K562 (cell line): ENCODE measurements around the gene TOMM22. TPM values are rescaled to one million over a fixed set of nuclear protein-coding genes. Genes with fewer than 3 reads are reported as not detected.
A peak's percentile ranks its signal among the peaks of the same experiment; 100 is the strongest.

ENCODE experiments used
- ATAC-seq: fragments of 200-7000 bp; cut with Tn5 transposase; 3 replicates; pipeline ENCODE4 v1.9.1; 2020; ENCODE audit warnings: moderate library complexity
- BruUV-seq: library from RNA; stranded (reverse); fragments of 400-500 nt; replicated peaks from 2 replicates; lab custom pipeline; 2021; lab: Mats Ljungman, UMichigan
- CTCF ChIA-PET: fragments of 300-600 bp; formaldehyde crosslinking; extraction: SDS; loops from one replicate; lab custom pipeline; 2021; ENCODE audit warnings: low intra/inter-chr PET ratio; lab: Yijun Ruan, JAX
- POLR2A ChIA-PET: fragments of 300-600, 350-650 bp; sonication (Branson Sonifier 250); formaldehyde crosslinking; extraction: SDS; loops from one replicate; lab custom pipeline; 2021; ENCODE audit warnings: antibody characterized with exemption, inconsistent platforms; lab: Yijun Ruan, JAX
- DNase-seq, 4 experiments: peaks; one replicate each; pipeline versions ENCODE4 v3.0.0 to v3.0.0-alpha.2; 2011 to 2018; ENCODE audit warnings: low spot score in 3 of 4, mixed read lengths in 3 of 4; ENCODE audit errors: extremely low read depth in 1 of 4
- FAIRE-seq: peaks from 2 replicates; lab custom pipeline; 2011; peaks lifted over from hg19 to GRCh38; lab: Jason Lieb, UNC
- H2AFZ ChIP-seq: 2 replicates; pipeline ENCODE4 v1.6.0; 2011; ENCODE audit warnings: low read depth, low read length, control low read depth, inconsistent platforms
- H3K27ac ChIP-seq: fragments of 200-600 bp; 3 replicates; pipeline ENCODE4 v1.8.0; 2011; ENCODE audit warnings: low read depth, mild to moderate bottlenecking, control low read depth, inconsistent platforms, low read length, moderate library complexity, mixed read lengths; ENCODE audit errors: extremely low read depth
- H3K27me3 ChIP-seq, 2 experiments: fragments of 300-600 bp in 1 of 2; 2 replicates in 1 of 2; 3 replicates in 1 of 2; pipeline versions ENCODE4 v1.6.0 to v1.8.0; 2011; ENCODE audit warnings: inconsistent platforms in 2 of 2, low read length in 2 of 2, mild to moderate bottlenecking in 1 of 2, mixed read lengths in 1 of 2, moderate library complexity in 1 of 2; ENCODE audit not compliant: control insufficient read depth in 2 of 2, insufficient read depth in 2 of 2
- H3K36me3 ChIP-seq: fragments of 300-600 bp; 3 replicates; pipeline ENCODE4 v1.8.0; 2011; ENCODE audit warnings: mild to moderate bottlenecking, low read length, inconsistent platforms; ENCODE audit not compliant: control insufficient read depth, insufficient read depth
- H3K4me1 ChIP-seq, 2 experiments: fragments of 200-600 bp in 1 of 2; replicated peaks in 1 of 2; 2 replicates in 1 of 2; 3 replicates in 1 of 2; pipeline versions ENCODE4 v1.5.1 to v1.8.0; 2011; ENCODE audit warnings: inconsistent platforms in 2 of 2, low read length in 2 of 2, mild to moderate bottlenecking in 1 of 2, mixed read lengths in 1 of 2, moderate library complexity in 1 of 2; ENCODE audit not compliant: control insufficient read depth in 2 of 2, insufficient read depth in 2 of 2
- H3K4me2 ChIP-seq: 2 replicates; pipeline ENCODE4 v1.6.1; 2011; ENCODE audit warnings: low read length, control low read depth, inconsistent platforms, mixed read lengths; ENCODE audit not compliant: insufficient read depth
- H3K4me3 ChIP-seq: fragments of 200-600 bp; sonication (generic), shearing (Covaris generic); 2 replicates; pipeline ENCODE4 v1.5.1; 2016; ENCODE audit warnings: control low read depth, inconsistent platforms
- H3K79me2 ChIP-seq: fragments of 200-600 bp; 3 replicates; pipeline ENCODE4 v1.8.0; 2011; ENCODE audit warnings: low read length, inconsistent platforms; ENCODE audit not compliant: control insufficient read depth, insufficient read depth
- H3K9ac ChIP-seq, 2 experiments: 2 replicates each; pipeline versions ENCODE4 v1.6.0 to v1.6.1; 2011; ENCODE audit warnings: low read depth in 2 of 2, low read length in 2 of 2, control low read depth in 1 of 2, inconsistent platforms in 1 of 2, mild to moderate bottlenecking in 1 of 2, mixed read lengths in 1 of 2; ENCODE audit not compliant: insufficient read depth in 1 of 2
- H3K9me1 ChIP-seq: one replicate; pipeline ENCODE4 v1.6.0; 2011; ENCODE audit warnings: inconsistent platforms, mild to moderate bottlenecking, low read length, moderate library complexity; ENCODE audit not compliant: control insufficient read depth, insufficient read depth
- H3K9me3 ChIP-seq: replicated peaks from 2 replicates; pipeline ENCODE4 v1.5.1; 2011; ENCODE audit warnings: low read depth, low read length, inconsistent platforms; ENCODE audit not compliant: control insufficient read depth, insufficient read depth
- H4K20me1 ChIP-seq: replicated peaks from 2 replicates; pipeline ENCODE4 v1.6.1; 2011; ENCODE audit warnings: low read length, inconsistent platforms, mixed read lengths; ENCODE audit not compliant: control insufficient read depth, insufficient read depth
- ASH1L ChIP-seq: fragments of 450-650 bp; IDR thresholded peaks from 2 replicates; pipeline ENCODE4 v1.6.1; 2018; ENCODE audit warnings: borderline replicate concordance, mild to moderate bottlenecking, low read depth; ENCODE audit not compliant: partially characterized antibody
- ETV1 ChIP-seq: fragments of 450-650 bp; conservative IDR thresholded peaks from 2 replicates; pipeline ENCODE4 v1.6.1; 2016; ENCODE audit warnings: missing genetic modification characterization, control low read depth, low read depth, missing compliant biosample characterization
- FOXP1 ChIP-seq: sonication (generic); formaldehyde crosslinking; IDR thresholded peaks from 2 replicates; pipeline ENCODE4 v1.8.0; 2022; ENCODE audit warnings: mild to moderate bottlenecking, missing genetic modification reagents
- MYNN ChIP-seq, 2 experiments: sonication (generic); formaldehyde crosslinking in 1 of 2; IDR thresholded peaks; 2 replicates each; pipeline versions ENCODE4 v1.5.0 to v1.6.1; 2016 to 2020; ENCODE audit warnings: antibody characterized with exemption in 1 of 2, missing genetic modification reagents in 1 of 2
- NR3C1 ChIP-seq: sonication (generic); formaldehyde crosslinking; IDR thresholded peaks from 2 replicates; pipeline ENCODE4 v1.8.1; 2022; ENCODE audit warnings: missing genetic modification reagents
- RBFOX2 ChIP-seq: fragments of 200-400 bp; formaldehyde crosslinking; IDR thresholded peaks from 2 replicates; pipeline ENCODE4 v1.6.1; 2017; ENCODE audit warnings: low read depth, mild to moderate bottlenecking, low read length, moderate library complexity
- SRSF3 ChIP-seq: fragments of 200-400 bp; formaldehyde crosslinking; IDR thresholded peaks from 2 replicates; pipeline ENCODE4 v1.6.1; 2016; ENCODE audit warnings: mild to moderate bottlenecking, low read length, moderate library complexity; ENCODE audit not compliant: insufficient read depth
- ZC3H8 ChIP-seq: fragments of 450-650 bp; IDR thresholded peaks from 2 replicates; pipeline ENCODE4 v1.6.1; 2017
- ZNF707 ChIP-seq: fragments of 250-450 bp; sonication (Bioruptor Pico); conservative IDR thresholded peaks from 2 replicates; pipeline ENCODE4 v1.8.0; 2022; ENCODE audit warnings: inconsistent platforms, mild to moderate bottlenecking, moderate library complexity
- WGBS: fragments of 100-300 bp; shearing (Covaris generic); methylation state at CpG from one replicate; pipeline ENCODE4 v1.1.6; 2016; ENCODE audit warnings: low coverage, mixed read lengths; ENCODE audit not compliant: insufficient coverage; ENCODE audit errors: missing lambda C conversion rate; 5-methylcytosine and 5-hydroxymethylcytosine counted together
- in situ Hi-C: fragments of 300-500 bp; cut with MboI; formaldehyde crosslinking; loops from 4 replicates; pipeline ENCODE4 v1.15.0; 2018; ENCODE audit warnings: inconsistent platforms, mixed read lengths
- intact Hi-C: fragments of 100-400 bp; cut with micrococcal nuclease; formaldehyde crosslinking; loops from 2 replicates; pipeline ENCODE4 v1.14.2; 2022
- polyA plus RNA-seq, 8 experiments: library from polyadenylated mRNA; depleted of rRNA in 4 of 8; stranded (reverse) in 5 of 8; unstranded in 3 of 8; fragments of >200 nt; fragmentation: Nextera tagmentation in 2 of 8; fragmentation: Illumina TruSeq in 1 of 8; extraction: Ambion mirVana in 2 of 8; extraction: Trizol in 1 of 8; gene quantifications; 2 replicates each; pipeline versions ENCODE4 v1.2.1 to v1.2.3, GENCODE V29; 2011 to 2014; ENCODE audit warnings: inconsistent platforms in 1 of 8, missing spikeins in 1 of 8
- total RNA-seq, 7 experiments: library from RNA; depleted of rRNA in 6 of 7; stranded (reverse); fragments of >200 nt in 6 of 7; fragmentation: Illumina TruSeq in 2 of 7; extraction: Trizol in 2 of 7; gene quantifications; 2 replicates each; pipeline versions ENCODE4 v1.2.1 to v1.2.3, GENCODE V29; 2011 to 2021; ENCODE audit warnings: low replicate concordance in 1 of 7
- TF ChIP-seq, protein P1 (sequence below): fragments of 450-650 bp; IDR thresholded peaks from 2 replicates; pipeline ENCODE4 v1.6.1; 2016; ENCODE audit warnings: missing biosample characterization, missing genetic modification characterization
- TF ChIP-seq, protein P2 (sequence below), 2 experiments: IDR thresholded peaks in 1 of 2; conservative IDR thresholded peaks in 1 of 2; 2 replicates each; pipeline ENCODE4 v1.6.1; 2016; ENCODE audit warnings: low read depth in 2 of 2, mild to moderate bottlenecking in 1 of 2, missing compliant biosample characterization in 1 of 2, missing genetic modification characterization in 1 of 2, moderate library complexity in 1 of 2

The TOMM22 gene
- total and polyA plus RNA-seq, 9 of the 15 experiments (the other 6 are each of a cell fraction or from before 2014, with no cell fraction given), result 25.8 to 108 (median 73.8) TPM

DNA sequence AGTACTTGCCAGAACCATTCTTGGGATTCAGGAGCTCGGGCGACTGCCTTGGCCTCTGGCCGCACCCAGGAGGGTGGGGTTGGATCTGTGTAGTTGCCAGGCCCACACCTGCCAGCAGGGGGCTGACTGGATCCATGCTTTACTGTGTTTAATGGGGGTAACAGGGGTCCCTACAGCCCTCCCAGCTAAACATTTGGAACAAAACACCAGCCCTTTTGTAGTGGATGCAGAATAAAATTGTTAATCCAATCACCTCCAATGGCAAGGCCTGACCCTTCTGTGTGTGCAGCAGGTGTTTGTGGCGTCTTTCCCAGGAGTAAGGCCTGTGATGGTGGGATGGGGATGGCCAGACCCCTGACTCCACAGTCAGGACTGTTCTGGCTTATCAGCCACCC lies 51.6 kb downstream of the TOMM22 start:
- Histone ChIP-seq H2AFZ (no peak overlapping the region), H3K9me3 (no peaks in the 10 kb centered on the region), H4K20me1 (no peaks in the 10 kb centered on the region; the same call in 1 of the 2 replicates), H3K9ac (no peak overlapping the region; a peak in 1 of 4 replicates), H3K4me3 (no peak overlapping the region), H3K79me2 (no peaks in the 10 kb centered on the region), H3K27ac (no peak overlapping the region), H3K4me2 (no peak overlapping the region), H3K27me3 (no peaks in the 10 kb centered on the region), H3K36me3 (peaks cover 92% of the 10 kb centered on the region; the same call in 2 of the 3 replicates), H3K9me1 (no peaks in the 10 kb centered on the region), H3K4me1 (peaks cover 0 to 9% of the 10 kb centered on the region in 2 experiments; a peak in 2 of 5 replicates)
- WGBS, result 37% methylated on average over 3 of the region's 4 CpGs
- FAIRE-seq (peak; percentile 40), DNase-seq (peak; percentile 46 to 59 (median 56)), ATAC-seq (peak; percentile 84)
- intact Hi-C loops (no loop called here), in situ Hi-C loops (no loop called here)
- BruUV-seq, result no TSS peak
- ChIA-PET CTCF (no interaction called here), POLR2A (interaction anchor here (0.6 to 3.4 kb wide), 5 partner anchors 10 to 1286 kb away, joined by 3 to 24 read pairs (median 4); no protein-coding TSS in a partner anchor)
- TF ChIP-seq ZNF707 (no peak), ETV1 (tag) (no peak), SRSF3 (no peak), ASH1L (no peak), FOXP1 (CRISPR knock-in tag) (no peak), NR3C1 (no peak), RBFOX2 (no peak), ZC3H8 (no peak), MYNN (IDR thresholded peaks at IDR 0.05) (0 out of 2 replicates have a peak, but pooled peaks have one; percentile 19), MYNN (CRISPR knock-in tag; IDR thresholded peaks at IDR 0.05) (no peak)
- TF ChIP-seq, protein P1, sequence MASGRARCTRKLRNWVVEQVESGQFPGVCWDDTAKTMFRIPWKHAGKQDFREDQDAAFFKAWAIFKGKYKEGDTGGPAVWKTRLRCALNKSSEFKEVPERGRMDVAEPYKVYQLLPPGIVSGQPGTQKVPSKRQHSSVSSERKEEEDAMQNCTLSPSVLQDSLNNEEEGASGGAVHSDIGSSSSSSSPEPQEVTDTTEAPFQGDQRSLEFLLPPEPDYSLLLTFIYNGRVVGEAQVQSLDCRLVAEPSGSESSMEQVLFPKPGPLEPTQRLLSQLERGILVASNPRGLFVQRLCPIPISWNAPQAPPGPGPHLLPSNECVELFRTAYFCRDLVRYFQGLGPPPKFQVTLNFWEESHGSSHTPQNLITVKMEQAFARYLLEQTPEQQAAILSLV, result no peak
- TF ChIP-seq, protein P2, sequence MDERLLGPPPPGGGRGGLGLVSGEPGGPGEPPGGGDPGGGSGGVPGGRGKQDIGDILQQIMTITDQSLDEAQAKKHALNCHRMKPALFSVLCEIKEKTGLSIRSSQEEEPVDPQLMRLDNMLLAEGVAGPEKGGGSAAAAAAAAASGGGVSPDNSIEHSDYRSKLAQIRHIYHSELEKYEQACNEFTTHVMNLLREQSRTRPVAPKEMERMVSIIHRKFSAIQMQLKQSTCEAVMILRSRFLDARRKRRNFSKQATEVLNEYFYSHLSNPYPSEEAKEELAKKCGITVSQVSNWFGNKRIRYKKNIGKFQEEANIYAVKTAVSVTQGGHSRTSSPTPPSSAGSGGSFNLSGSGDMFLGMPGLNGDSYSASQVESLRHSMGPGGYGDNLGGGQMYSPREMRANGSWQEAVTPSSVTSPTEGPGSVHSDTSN (CRISPR knock-in tag; IDR thresholded peaks at IDR 0.05; ENCODE audit: low read depth), result no peak
- TF ChIP-seq, protein P2 (tag; conservative IDR thresholded peaks at IDR 0.05; ENCODE audit: low read depth), result no peak
